Superior temporal gyrus (tissue), 1 donor: Measurements from ENCODE around the gene NEURL2.

Source experiments
- DNase-seq: peaks from one replicate; pipeline ENCODE4 v3.0.0-alpha.2; 2016; ENCODE audit errors: extremely low spot score

Gene NEURL2

GRCh38 chr20:45841407-45842129, 49.4 kb downstream of the NEURL2 start:
- DNase-seq = no peak

- no peak for DNase-seq
Measured at GRCh38 chr20:45840700-45841198, 50.3 kb downstream of the NEURL2 start.
